Nephron progenitor cell (in vitro differentiated cells): ENCODE results near the gene INS.
A peak's percentile ranks its signal among the peaks of the same experiment; 100 is the strongest.

Source experiments
- DNase-seq: peaks from one replicate; pipeline ENCODE4 v3.0.0; 2021
- H3K27ac Mint-ChIP-seq: 2 replicates; pipeline ENCODE4 v1.8.0; 2021; ENCODE audit warnings: mild to moderate bottlenecking, moderate library complexity, mixed read lengths
- H3K27me3 Mint-ChIP-seq: 2 replicates; pipeline ENCODE4 v1.8.0; 2021; ENCODE audit warnings: mild to moderate bottlenecking, low read depth, mixed read lengths; ENCODE audit not compliant: poor library complexity
- H3K36me3 Mint-ChIP-seq: 2 replicates; pipeline ENCODE4 v1.8.0; 2021; ENCODE audit warnings: low read depth, mixed read lengths
- H3K4me1 Mint-ChIP-seq: 2 replicates; pipeline ENCODE4 v1.8.0; 2021; ENCODE audit warnings: mixed read lengths
- H3K4me3 Mint-ChIP-seq: 2 replicates; pipeline ENCODE4 v1.8.0; 2021; ENCODE audit warnings: mild to moderate bottlenecking, moderate library complexity, mixed read lengths
- H3K9me3 Mint-ChIP-seq: 2 replicates; pipeline ENCODE4 v1.8.0; 2021; ENCODE audit warnings: mild to moderate bottlenecking, moderate library complexity, mixed read lengths
- CTCF ChIP-seq: fragments of 200-600 bp; sonication (generic); IDR thresholded peaks from 2 replicates; pipeline ENCODE4 v1.5.0; 2021; ENCODE audit warnings: antibody characterized with exemption

The INS gene

GRCh38 chr11:2149460-2149859, 11.5 kb downstream of the INS start:
- H3K36me3 Mint-ChIP-seq: peaks cover 7% of the 10 kb centered on the region
- peaks cover 45% of the 10 kb centered on the region for H3K27me3 Mint-ChIP-seq
- no peak for TF ChIP-seq CTCF
- no peaks in the 10 kb centered on the region for H3K9me3 Mint-ChIP-seq
- peaks cover 64% of the 10 kb centered on the region for H3K4me1 Mint-ChIP-seq
- no peak for DNase-seq
- no peak overlapping the region for H3K4me3 Mint-ChIP-seq
- H3K27ac Mint-ChIP-seq: no peak overlapping the region

GRCh38 chr11:2148595-2148994, 12.4 kb downstream of the INS start:
- no peak overlapping the region for H3K27ac Mint-ChIP-seq
- H3K4me3 Mint-ChIP-seq: peak overlapping the region; percentile 54
- no peak for DNase-seq
- H3K9me3 Mint-ChIP-seq: no peaks in the 10 kb centered on the region
- no peak for TF ChIP-seq CTCF
- H3K4me1 Mint-ChIP-seq: peaks cover 65% of the 10 kb centered on the region
- H3K27me3 Mint-ChIP-seq: peaks cover 52% of the 10 kb centered on the region
- H3K36me3 Mint-ChIP-seq: peaks cover 7% of the 10 kb centered on the region

GRCh38 chr11:2147391-2147790, 13.6 kb downstream of the INS start:
- peaks cover 7% of the 10 kb centered on the region for H3K36me3 Mint-ChIP-seq
- peaks cover 64% of the 10 kb centered on the region for H3K27me3 Mint-ChIP-seq

GRCh38 chr11:2146051-2146450, 15.0 kb downstream of the INS start:
- no peaks in the 10 kb centered on the region for H3K9me3 Mint-ChIP-seq
- no peak overlapping the region for H3K27ac Mint-ChIP-seq
- no peak for DNase-seq
- TF ChIP-seq CTCF: no peak
- H3K36me3 Mint-ChIP-seq: peaks cover 7% of the 10 kb centered on the region
- H3K4me3 Mint-ChIP-seq: peak overlapping the region; percentile 76
- peaks cover 75% of the 10 kb centered on the region for H3K4me1 Mint-ChIP-seq
- peaks cover 78% of the 10 kb centered on the region for H3K27me3 Mint-ChIP-seq

More at GRCh38 chr11:2147391-2147790, 13.6 kb downstream of the INS start:
- no peak for DNase-seq
- H3K27ac Mint-ChIP-seq: no peak overlapping the region
- no peaks in the 10 kb centered on the region for H3K9me3 Mint-ChIP-seq
- TF ChIP-seq CTCF: no peak
- peaks cover 75% of the 10 kb centered on the region for H3K4me1 Mint-ChIP-seq
- no peak overlapping the region for H3K4me3 Mint-ChIP-seq

- Mint-ChIP-seq H3K4me3 (peak overlapping the region; percentile 72), H3K27me3 (peaks cover 88% of the 10 kb centered on the region)
Observed at GRCh38 chr11:2144544-2145248, 16.3 kb downstream of the INS start.

More at GRCh38 chr11:2144544-2145248, 16.3 kb downstream of the INS start:
- Mint-ChIP-seq H3K4me1 (peaks cover 62% of the 10 kb centered on the region), H3K9me3 (no peaks in the 10 kb centered on the region), H3K36me3 (peaks cover 7% of the 10 kb centered on the region), H3K27ac (no peak overlapping the region)
- TF ChIP-seq CTCF: no peak
- DNase-seq: no peak
